K562 (cell line): ENCODE measurements around the gene TMEM127. TPM values are rescaled to one million over a fixed set of nuclear protein-coding genes. Genes with fewer than 3 reads are reported as not detected.

Experiments used
- ATAC-seq: fragments of 200-7000 bp; cut with Tn5 transposase; 3 replicates; pipeline ENCODE4 v1.9.1; 2020; ENCODE audit warnings: moderate library complexity
- BruUV-seq: library from RNA; stranded (reverse); fragments of 400-500 nt; replicated peaks from 2 replicates; lab custom pipeline; 2021; lab: Mats Ljungman, UMichigan
- CTCF ChIA-PET: fragments of 300-600 bp; formaldehyde crosslinking; extraction: SDS; loops from one replicate; lab custom pipeline; 2021; ENCODE audit warnings: low intra/inter-chr PET ratio; lab: Yijun Ruan, JAX
- POLR2A ChIA-PET: fragments of 300-600, 350-650 bp; sonication (Branson Sonifier 250); formaldehyde crosslinking; extraction: SDS; loops from one replicate; lab custom pipeline; 2021; ENCODE audit warnings: antibody characterized with exemption, inconsistent platforms; lab: Yijun Ruan, JAX
- DNase-seq, 4 experiments: peaks; one replicate each; pipeline versions ENCODE4 v3.0.0 to v3.0.0-alpha.2; 2011 to 2018; ENCODE audit warnings: low spot score in 3 of 4, mixed read lengths in 3 of 4; ENCODE audit errors: extremely low read depth in 1 of 4
- FAIRE-seq: peaks from 2 replicates; lab custom pipeline; 2011; peaks lifted over from hg19 to GRCh38; lab: Jason Lieb, UNC
- H2AFZ ChIP-seq: 2 replicates; pipeline ENCODE4 v1.6.0; 2011; ENCODE audit warnings: low read depth, low read length, control low read depth, inconsistent platforms
- H3K27ac ChIP-seq: fragments of 200-600 bp; 3 replicates; pipeline ENCODE4 v1.8.0; 2011; ENCODE audit warnings: low read depth, mild to moderate bottlenecking, control low read depth, inconsistent platforms, low read length, moderate library complexity, mixed read lengths; ENCODE audit errors: extremely low read depth
- H3K27me3 ChIP-seq, 2 experiments: fragments of 300-600 bp in 1 of 2; 2 replicates in 1 of 2; 3 replicates in 1 of 2; pipeline versions ENCODE4 v1.6.0 to v1.8.0; 2011; ENCODE audit warnings: inconsistent platforms in 2 of 2, low read length in 2 of 2, mild to moderate bottlenecking in 1 of 2, mixed read lengths in 1 of 2, moderate library complexity in 1 of 2; ENCODE audit not compliant: control insufficient read depth in 2 of 2, insufficient read depth in 2 of 2
- H3K36me3 ChIP-seq: fragments of 300-600 bp; 3 replicates; pipeline ENCODE4 v1.8.0; 2011; ENCODE audit warnings: mild to moderate bottlenecking, low read length, inconsistent platforms; ENCODE audit not compliant: control insufficient read depth, insufficient read depth
- H3K4me1 ChIP-seq, 2 experiments: fragments of 200-600 bp in 1 of 2; replicated peaks in 1 of 2; 2 replicates in 1 of 2; 3 replicates in 1 of 2; pipeline versions ENCODE4 v1.5.1 to v1.8.0; 2011; ENCODE audit warnings: inconsistent platforms in 2 of 2, low read length in 2 of 2, mild to moderate bottlenecking in 1 of 2, mixed read lengths in 1 of 2, moderate library complexity in 1 of 2; ENCODE audit not compliant: control insufficient read depth in 2 of 2, insufficient read depth in 2 of 2
- H3K4me2 ChIP-seq: 2 replicates; pipeline ENCODE4 v1.6.1; 2011; ENCODE audit warnings: low read length, control low read depth, inconsistent platforms, mixed read lengths; ENCODE audit not compliant: insufficient read depth
- H3K4me3 ChIP-seq: fragments of 200-600 bp; sonication (generic), shearing (Covaris generic); 2 replicates; pipeline ENCODE4 v1.5.1; 2016; ENCODE audit warnings: control low read depth, inconsistent platforms
- H3K79me2 ChIP-seq: fragments of 200-600 bp; 3 replicates; pipeline ENCODE4 v1.8.0; 2011; ENCODE audit warnings: low read length, inconsistent platforms; ENCODE audit not compliant: control insufficient read depth, insufficient read depth
- H3K9ac ChIP-seq, 2 experiments: 2 replicates each; pipeline versions ENCODE4 v1.6.0 to v1.6.1; 2011; ENCODE audit warnings: low read depth in 2 of 2, low read length in 2 of 2, control low read depth in 1 of 2, inconsistent platforms in 1 of 2, mild to moderate bottlenecking in 1 of 2, mixed read lengths in 1 of 2; ENCODE audit not compliant: insufficient read depth in 1 of 2
- H3K9me1 ChIP-seq: one replicate; pipeline ENCODE4 v1.6.0; 2011; ENCODE audit warnings: inconsistent platforms, mild to moderate bottlenecking, low read length, moderate library complexity; ENCODE audit not compliant: control insufficient read depth, insufficient read depth
- H3K9me3 ChIP-seq: replicated peaks from 2 replicates; pipeline ENCODE4 v1.5.1; 2011; ENCODE audit warnings: low read depth, low read length, inconsistent platforms; ENCODE audit not compliant: control insufficient read depth, insufficient read depth
- H4K20me1 ChIP-seq: replicated peaks from 2 replicates; pipeline ENCODE4 v1.6.1; 2011; ENCODE audit warnings: low read length, inconsistent platforms, mixed read lengths; ENCODE audit not compliant: control insufficient read depth, insufficient read depth
- AFF1 ChIP-seq, 2 experiments: fragments of 450-650 bp; IDR thresholded peaks; 2 replicates each; pipeline ENCODE4 v1.6.1; 2018; ENCODE audit warnings: mild to moderate bottlenecking in 2 of 2, low read depth in 1 of 2; ENCODE audit not compliant: partially characterized antibody in 2 of 2
- CBX5 ChIP-seq: IDR thresholded peaks from 2 replicates; pipeline ENCODE4 v1.6.1; 2014; ENCODE audit warnings: low read depth, borderline replicate concordance
- GATA2 ChIP-seq: sonication (generic); formaldehyde crosslinking; IDR thresholded peaks from 2 replicates; pipeline ENCODE4 v1.4.0; 2020; ENCODE audit warnings: mild to moderate bottlenecking, missing genetic modification reagents
- KDM1A ChIP-seq, 2 experiments: fragments of 450-650 bp; IDR thresholded peaks; 2 replicates each; pipeline ENCODE4 v1.6.1; 2016; ENCODE audit warnings: mild to moderate bottlenecking in 2 of 2
- MAFF ChIP-seq: IDR thresholded peaks from 2 replicates; pipeline ENCODE4 v1.6.1; 2012; ENCODE audit warnings: low read length, improper control_type of control experiment
- MEF2D ChIP-seq: conservative IDR thresholded peaks from 2 replicates; pipeline ENCODE4 v1.6.1; 2016; ENCODE audit warnings: low read depth, missing genetic modification characterization, missing compliant biosample characterization
- PTRF ChIP-seq: fragments of 450-650 bp; IDR thresholded peaks from 2 replicates; pipeline ENCODE4 v1.6.1; 2016; ENCODE audit warnings: mild to moderate bottlenecking, missing genetic modification characterization, missing compliant biosample characterization
- SP2 ChIP-seq: IDR thresholded peaks from 2 replicates; pipeline ENCODE4 v1.6.1; 2011; ENCODE audit warnings: mild to moderate bottlenecking, low read depth, low read length, moderate library complexity; ENCODE audit not compliant: poor library complexity, severe bottlenecking; ENCODE audit errors: extremely low read depth
- TAF7 ChIP-seq: fragments of 450-650 bp; IDR thresholded peaks from 2 replicates; pipeline ENCODE4 v1.6.1; 2016; ENCODE audit warnings: missing genetic modification characterization, missing compliant biosample characterization
- TCF7 ChIP-seq: sonication (generic); IDR thresholded peaks from 2 replicates; pipeline ENCODE4 v1.6.1; 2016; ENCODE audit warnings: antibody characterized with exemption, borderline replicate concordance
- ZNF143 ChIP-seq: sonication (generic); formaldehyde crosslinking; IDR thresholded peaks from 2 replicates; pipeline ENCODE4 v1.9.0; 2022; ENCODE audit warnings: mild to moderate bottlenecking, missing genetic modification reagents
- ZNF707 ChIP-seq: fragments of 250-450 bp; sonication (Bioruptor Pico); conservative IDR thresholded peaks from 2 replicates; pipeline ENCODE4 v1.8.0; 2022; ENCODE audit warnings: inconsistent platforms, mild to moderate bottlenecking, moderate library complexity
- WGBS: fragments of 100-300 bp; shearing (Covaris generic); methylation state at CpG from one replicate; pipeline ENCODE4 v1.1.6; 2016; ENCODE audit warnings: low coverage, mixed read lengths; ENCODE audit not compliant: insufficient coverage; ENCODE audit errors: missing lambda C conversion rate; 5-methylcytosine and 5-hydroxymethylcytosine counted together
- in situ Hi-C: fragments of 300-500 bp; cut with MboI; formaldehyde crosslinking; loops from 4 replicates; pipeline ENCODE4 v1.15.0; 2018; ENCODE audit warnings: inconsistent platforms, mixed read lengths
- intact Hi-C: fragments of 100-400 bp; cut with micrococcal nuclease; formaldehyde crosslinking; loops from 2 replicates; pipeline ENCODE4 v1.14.2; 2022
- polyA plus RNA-seq, 8 experiments: library from polyadenylated mRNA; depleted of rRNA in 4 of 8; stranded (reverse) in 5 of 8; unstranded in 3 of 8; fragments of >200 nt; fragmentation: Nextera tagmentation in 2 of 8; fragmentation: Illumina TruSeq in 1 of 8; extraction: Ambion mirVana in 2 of 8; extraction: Trizol in 1 of 8; gene quantifications; 2 replicates each; pipeline versions ENCODE4 v1.2.1 to v1.2.3, GENCODE V29; 2011 to 2014; ENCODE audit warnings: inconsistent platforms in 1 of 8, missing spikeins in 1 of 8
- total RNA-seq, 7 experiments: library from RNA; depleted of rRNA in 6 of 7; stranded (reverse); fragments of >200 nt in 6 of 7; fragmentation: Illumina TruSeq in 2 of 7; extraction: Trizol in 2 of 7; gene quantifications; 2 replicates each; pipeline versions ENCODE4 v1.2.1 to v1.2.3, GENCODE V29; 2011 to 2021; ENCODE audit warnings: low replicate concordance in 1 of 7
- TF ChIP-seq, protein P1 (sequence below): fragments of 450-650 bp; IDR thresholded peaks from 2 replicates; pipeline ENCODE4 v1.7.0; 2016; ENCODE audit warnings: borderline replicate concordance

TMEM127 gene
- total and polyA plus RNA-seq, 9 of the 15 experiments (the other 6 are each of a cell fraction or from before 2014, with no cell fraction given), result 1.7 to 20.0 (median 9.9) TPM

- no peak overlapping the region for H2AFZ ChIP-seq
- no peaks in the 10 kb centered on the region for H3K9me3 ChIP-seq
- ChIA-PET POLR2A (interaction anchor here (1.0 kb wide), 1 partner anchor 13 kb away, joined by 5 read pairs; no protein-coding TSS in a partner anchor), CTCF (interaction anchor here (1.1 kb wide), 1 partner anchor 255 kb away, joined by 3 read pairs; no protein-coding TSS in a partner anchor)
- FAIRE-seq, result no peak
- no peak overlapping the region for H3K4me3 ChIP-seq
- intact Hi-C loops, result no loop called here
- BruUV-seq, result no TSS peak
- H4K20me1 ChIP-seq, result no peaks in the 10 kb centered on the region
- H3K4me2 ChIP-seq, result no peak overlapping the region
- H3K27ac ChIP-seq, result no peak overlapping the region
- WGBS, result 94% methylated on average over 8 of the region's 8 CpGs
- in situ Hi-C loops, result no loop called here
- peak overlapping the region in 1 of 2 experiments; percentile 77; a peak in 2 of 4 replicates for H3K9ac ChIP-seq
- DNase-seq, result no peak
- H3K36me3 ChIP-seq, result peaks cover 46% of the 10 kb centered on the region; the same call in 2 of the 3 replicates
- no peaks in the 10 kb centered on the region for H3K79me2 ChIP-seq
- 0 out of 5 replicates have a peak, but pooled peaks cover 0 to 3% of the 10 kb centered on the region in 2 experiments for H3K4me1 ChIP-seq
- ATAC-seq, result no peak
- no peak for TF ChIP-seq ZNF707 (CRISPR knock-in tag)
- TF ChIP-seq GATA2 (CRISPR knock-in tag), result no peak
- no peak for TF ChIP-seq PTRF (tag)
- no peak for TF ChIP-seq MEF2D (tag)
- TF ChIP-seq, protein P1, sequence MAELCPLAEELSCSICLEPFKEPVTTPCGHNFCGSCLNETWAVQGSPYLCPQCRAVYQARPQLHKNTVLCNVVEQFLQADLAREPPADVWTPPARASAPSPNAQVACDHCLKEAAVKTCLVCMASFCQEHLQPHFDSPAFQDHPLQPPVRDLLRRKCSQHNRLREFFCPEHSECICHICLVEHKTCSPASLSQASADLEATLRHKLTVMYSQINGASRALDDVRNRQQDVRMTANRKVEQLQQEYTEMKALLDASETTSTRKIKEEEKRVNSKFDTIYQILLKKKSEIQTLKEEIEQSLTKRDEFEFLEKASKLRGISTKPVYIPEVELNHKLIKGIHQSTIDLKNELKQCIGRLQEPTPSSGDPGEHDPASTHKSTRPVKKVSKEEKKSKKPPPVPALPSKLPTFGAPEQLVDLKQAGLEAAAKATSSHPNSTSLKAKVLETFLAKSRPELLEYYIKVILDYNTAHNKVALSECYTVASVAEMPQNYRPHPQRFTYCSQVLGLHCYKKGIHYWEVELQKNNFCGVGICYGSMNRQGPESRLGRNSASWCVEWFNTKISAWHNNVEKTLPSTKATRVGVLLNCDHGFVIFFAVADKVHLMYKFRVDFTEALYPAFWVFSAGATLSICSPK, result no peak
- TF ChIP-seq AFF1 (IDR thresholded peaks at IDR 0.05; ENCODE audit: low read depth in 1 of 2, partially characterized antibody in 2 of 2), result no peak
- TF ChIP-seq TCF7, result no peak
- no peak for TF ChIP-seq KDM1A (IDR thresholded peaks at IDR 0.05)
- TF ChIP-seq ZNF143, result no peak
- no peak for TF ChIP-seq CBX5
- TF ChIP-seq SP2, result no peak
- TF ChIP-seq TAF7 (tag), result no peak
- TF ChIP-seq MAFF, result no peak
- no peaks in the 10 kb centered on the region for H3K9me1 ChIP-seq
- H3K27me3 ChIP-seq, result no peaks in the 10 kb centered on the region
These were observed 13.3 kb downstream of the TMEM127 start for GRCh38 chr2:96252526-96252925.
